H1 (cell line): ENCODE data around the gene NCL.

Source experiments
- CEBPB ChIP-seq: IDR thresholded peaks from 2 replicates; pipeline ENCODE4 v1.6.1; 2012; ENCODE audit warnings: low read depth, low read length
- CREB1 ChIP-seq: IDR thresholded peaks from 2 replicates; pipeline ENCODE4 v1.6.1; 2012; ENCODE audit warnings: inconsistent platforms
- CTCF ChIP-seq, 3 experiments: IDR thresholded peaks; 1 replicate in 2 of 3; 2 replicates in 1 of 3; pipeline versions ENCODE4 v1.5.1 to v1.6.1; 2011; ENCODE audit warnings: low read length in 3 of 3, mild to moderate bottlenecking in 3 of 3, inconsistent platforms in 2 of 3, low read depth in 1 of 3, moderate library complexity in 1 of 3; ENCODE audit not compliant: insufficient read depth in 1 of 3; ENCODE audit errors: control extremely low read depth in 1 of 3
- GABPA ChIP-seq: IDR thresholded peaks from 2 replicates; pipeline ENCODE4 v1.6.1; 2011; ENCODE audit warnings: mild to moderate bottlenecking, low read length, moderate library complexity, borderline replicate concordance; ENCODE audit not compliant: insufficient read depth
- RAD21 ChIP-seq, 2 experiments: IDR thresholded peaks in 1 of 2; conservative IDR thresholded peaks in 1 of 2; 2 replicates each; pipeline ENCODE4 v1.6.1; 2011; ENCODE audit warnings: low read depth in 2 of 2, low read length in 2 of 2, improper control_type of control experiment in 1 of 2, inconsistent platforms in 1 of 2, mild to moderate bottlenecking in 1 of 2, moderate library complexity in 1 of 2
- RFX5 ChIP-seq: IDR thresholded peaks from 2 replicates; pipeline ENCODE4 v1.6.1; 2011; ENCODE audit warnings: low read depth, low read length, improper control_type of control experiment, borderline replicate concordance
- SIN3A ChIP-seq, 2 experiments: IDR thresholded peaks in 1 of 2; conservative IDR thresholded peaks in 1 of 2; 2 replicates each; pipeline ENCODE4 v1.6.1; 2011 to 2012; ENCODE audit warnings: low read length in 2 of 2, improper control_type of control experiment in 1 of 2, low read depth in 1 of 2, mild to moderate bottlenecking in 1 of 2
- SIX5 ChIP-seq: IDR thresholded peaks from 2 replicates; pipeline ENCODE4 v1.6.1; 2011; ENCODE audit warnings: mild to moderate bottlenecking, low read depth, low read length

GRCh38 chr2:231412618-231412963, 51.7 kb downstream of the NCL start:
- TF ChIP-seq CTCF (IDR thresholded peaks at IDR 0.05; ENCODE audit: control extremely low read depth in 1 of 3, insufficient read depth in 1 of 3, low read depth in 1 of 3, low read length in 3 of 3) (no peak), CEBPB (no peak), CREB1 (no peak), SIX5 (no peak), RAD21 (IDR thresholded peaks at IDR 0.05 in 1 of 2, conservative IDR thresholded peaks at IDR 0.05 in 1 of 2; ENCODE audit: low read depth in 2 of 2, low read length in 2 of 2) (no peak), SIN3A (conservative IDR thresholded peaks at IDR 0.05 in 1 of 2, IDR thresholded peaks at IDR 0.05 in 1 of 2; ENCODE audit: low read depth in 1 of 2, low read length in 2 of 2) (no peak), GABPA (no peak), RFX5 (no peak)
